Vagina (tissue), 2 donors: ENCODE measurements around the gene SLCO1B3. TPM values are rescaled to one million over a fixed set of nuclear protein-coding genes. Genes with fewer than 3 reads are reported as not detected.

Experiments
- DNase-seq, 2 donors: peaks; one replicate each; pipeline ENCODE4 v3.0.0-alpha.2; 2017; ENCODE audit errors: extremely low spot score in 2 of 2
- H3K27ac ChIP-seq: fragments of 200-600 bp; sonication (generic); one replicate; pipeline ENCODE4 v1.5.1; 2019
- H3K27me3 ChIP-seq: fragments of 200-600 bp; sonication (generic); one replicate; pipeline ENCODE4 v1.5.1; 2019
- H3K36me3 ChIP-seq, 2 donors: fragments of 200-600 bp; sonication (generic); one replicate each; pipeline ENCODE4 v1.5.1; 2017 to 2019
- H3K4me1 ChIP-seq: fragments of 200-600 bp; sonication (generic); one replicate; pipeline ENCODE4 v1.5.1; 2019
- H3K4me3 ChIP-seq, 2 donors: fragments of 200-600 bp; sonication (generic); 1 replicate in 1 of 2; 2 replicates in 1 of 2; pipeline ENCODE4 v1.5.1; 2016 to 2019
- H3K9me3 ChIP-seq: fragments of 200-600 bp; sonication (generic); one replicate; pipeline ENCODE4 v1.5.1; 2019
- CTCF ChIP-seq, 3 experiments: fragments of 450-650 bp in 2 of 3; fragments of 200-600 bp in 1 of 3; sonication (generic) in 1 of 3; IDR thresholded peaks; one replicate each; pipeline ENCODE4 v1.5.1; 2017 to 2019; ENCODE audit warnings: antibody characterized with exemption in 3 of 3, mild to moderate bottlenecking in 2 of 3, moderate library complexity in 2 of 3
- POLR2A ChIP-seq, 2 donors: fragments of 450-650 bp; IDR thresholded peaks; one replicate each; pipeline ENCODE4 v1.6.1; 2017; ENCODE audit warnings: antibody characterized with exemption in 2 of 2, mild to moderate bottlenecking in 2 of 2, moderate library complexity in 2 of 2
- POLR2AphosphoS5 ChIP-seq, 2 donors: sonication (generic); formaldehyde crosslinking; IDR thresholded peaks; one replicate each; pipeline ENCODE4 v1.9.0; 2017; ENCODE audit warnings: antibody characterized with exemption in 2 of 2, mild to moderate bottlenecking in 2 of 2, low read depth in 1 of 2; ENCODE audit not compliant: insufficient read depth in 1 of 2
- intact Hi-C: fragments of 100-400 bp; cut with DNase I; formaldehyde crosslinking; loops from one replicate; pipeline ENCODE4 v1.15.1; 2023
- total RNA-seq: library from RNA; depleted of rRNA; stranded (reverse); fragments of >200 nt; gene quantifications from one replicate; pipeline ENCODE4 v1.2.3, GENCODE V29; 2016

SLCO1B3 gene
- total RNA-seq, 1 donor from 2014 or later: not detected

DNA sequence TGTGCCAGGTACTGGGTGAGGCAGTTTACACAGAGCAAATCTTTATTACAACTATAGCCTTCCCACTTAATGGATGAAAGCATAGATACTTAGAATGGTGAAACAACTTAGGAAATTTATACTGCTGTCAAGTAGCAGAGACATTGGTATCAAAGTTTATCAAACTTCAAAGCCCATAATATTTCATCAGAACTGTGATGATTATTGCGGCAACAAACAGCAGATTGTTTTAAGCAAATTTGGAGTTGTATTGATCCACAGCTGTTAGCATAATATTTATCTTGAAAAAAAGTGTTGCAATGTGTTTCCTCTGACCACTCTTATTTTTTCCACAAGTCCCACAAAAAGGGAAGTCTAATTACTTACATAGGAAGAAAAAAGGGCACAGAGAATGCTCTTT, 2.0 kb upstream of the SLCO1B3 start:
- H3K4me1 ChIP-seq: no peaks in the 10 kb centered on the region
- H3K4me3 ChIP-seq: no peak overlapping the region
- intact Hi-C loops: no loop called here
- no peak for DNase-seq
- no peaks in the 10 kb centered on the region for H3K9me3 ChIP-seq
- no peak for TF ChIP-seq POLR2A (IDR thresholded peaks at IDR 0.05)
- H3K36me3 ChIP-seq: no peaks in the 10 kb centered on the region
- no peaks in the 10 kb centered on the region for H3K27me3 ChIP-seq
- H3K27ac ChIP-seq: no peak overlapping the region

GRCh38 chr12:20815574-20815973, 5.1 kb downstream of the SLCO1B3 start:
- intact Hi-C loops: no loop called here
- DNase-seq: no peak
- H3K4me1 ChIP-seq: no peaks in the 10 kb centered on the region

GRCh38 chr12:20822415-20822814, 11.9 kb downstream of the SLCO1B3 start:
- Histone ChIP-seq H3K9me3 (no peaks in the 10 kb centered on the region), H3K27ac (no peak overlapping the region), H3K4me3 (no peak overlapping the region), H3K27me3 (no peaks in the 10 kb centered on the region), H3K4me1 (no peaks in the 10 kb centered on the region), H3K36me3 (no peaks in the 10 kb centered on the region)
- no peak for DNase-seq
- intact Hi-C loops: no loop called here
- TF ChIP-seq CTCF (IDR thresholded peaks at IDR 0.05) (no peak), POLR2A (IDR thresholded peaks at IDR 0.05) (no peak), POLR2AphosphoS5 (IDR thresholded peaks at IDR 0.05; ENCODE audit: insufficient read depth in 1 of 2, low read depth in 1 of 2) (no peak)

More at GRCh38 chr12:20815574-20815973, 5.1 kb downstream of the SLCO1B3 start:
- no peak overlapping the region for H3K4me3 ChIP-seq
- H3K36me3 ChIP-seq: no peaks in the 10 kb centered on the region
- H3K27me3 ChIP-seq: no peaks in the 10 kb centered on the region
- TF ChIP-seq CTCF (IDR thresholded peaks at IDR 0.05): no peak
- no peak for TF ChIP-seq POLR2AphosphoS5 (IDR thresholded peaks at IDR 0.05; ENCODE audit: insufficient read depth in 1 of 2, low read depth in 1 of 2)
- no peak for TF ChIP-seq POLR2A (IDR thresholded peaks at IDR 0.05)
- H3K27ac ChIP-seq: no peak overlapping the region
- H3K9me3 ChIP-seq: no peaks in the 10 kb centered on the region

- intact Hi-C loops: no loop called here
- Histone ChIP-seq H3K36me3 (no peaks in the 10 kb centered on the region), H3K9me3 (no peaks in the 10 kb centered on the region), H3K27me3 (no peaks in the 10 kb centered on the region), H3K27ac (no peak overlapping the region), H3K4me1 (no peaks in the 10 kb centered on the region), H3K4me3 (no peak overlapping the region)
- DNase-seq: no peak
- TF ChIP-seq POLR2AphosphoS5 (IDR thresholded peaks at IDR 0.05; ENCODE audit: insufficient read depth in 1 of 2, low read depth in 1 of 2) (no peak), POLR2A (IDR thresholded peaks at IDR 0.05) (no peak), CTCF (IDR thresholded peaks at IDR 0.05) (no peak)
Measured at GRCh38 chr12:20822925-20823324, 12.4 kb downstream of the SLCO1B3 start.

DNA sequence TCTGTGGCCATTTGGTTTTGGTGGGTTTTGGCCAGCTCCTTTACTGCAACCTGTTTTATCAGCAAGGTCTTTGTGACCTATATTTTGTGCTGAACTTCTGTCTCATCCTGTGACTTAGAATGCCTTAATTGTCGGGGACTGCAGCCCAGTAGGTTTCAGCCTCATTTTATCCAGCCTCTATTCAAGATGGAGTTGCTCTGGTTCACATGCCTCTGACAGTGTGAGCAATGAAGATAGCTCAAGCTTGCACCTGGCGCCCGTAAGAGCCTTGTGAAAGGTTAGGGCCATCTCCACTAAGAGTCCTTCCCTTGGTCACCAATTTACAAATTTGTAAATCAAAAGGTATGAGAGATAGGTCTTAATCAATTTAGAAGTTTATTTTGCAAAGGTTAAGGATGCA, 19.4 kb downstream of the SLCO1B3 start:
- TF ChIP-seq POLR2AphosphoS5 (IDR thresholded peaks at IDR 0.05; ENCODE audit: insufficient read depth in 1 of 2, low read depth in 1 of 2) (no peak), POLR2A (IDR thresholded peaks at IDR 0.05) (no peak), CTCF (IDR thresholded peaks at IDR 0.05) (no peak)
- Histone ChIP-seq H3K36me3 (no peaks in the 10 kb centered on the region), H3K27ac (no peak overlapping the region), H3K9me3 (no peaks in the 10 kb centered on the region), H3K4me3 (no peak overlapping the region), H3K4me1 (no peaks in the 10 kb centered on the region), H3K27me3 (no peaks in the 10 kb centered on the region)
- DNase-seq: no peak
- intact Hi-C loops: no loop called here

GRCh38 chr12:20830456-20830855, 20.0 kb downstream of the SLCO1B3 start:
- intact Hi-C loops: no loop called here

More at GRCh38 chr12:20830456-20830855, 20.0 kb downstream of the SLCO1B3 start:
- no peak overlapping the region for H3K27ac ChIP-seq
- H3K36me3 ChIP-seq: no peaks in the 10 kb centered on the region
- H3K27me3 ChIP-seq: no peaks in the 10 kb centered on the region
- no peaks in the 10 kb centered on the region for H3K9me3 ChIP-seq
- TF ChIP-seq CTCF (IDR thresholded peaks at IDR 0.05): no peak
- no peak for TF ChIP-seq POLR2A (IDR thresholded peaks at IDR 0.05)
- TF ChIP-seq POLR2AphosphoS5 (IDR thresholded peaks at IDR 0.05; ENCODE audit: insufficient read depth in 1 of 2, low read depth in 1 of 2): no peak
- no peak for DNase-seq
- H3K4me1 ChIP-seq: no peaks in the 10 kb centered on the region
- H3K4me3 ChIP-seq: no peak overlapping the region
